ENCODE results near the gene OR8D2. TPM values are rescaled to one million over a fixed set of nuclear protein-coding genes. Genes with fewer than 3 reads are reported as not detected.

The OR8D2 gene
- total RNA-seq, 1 experiment from 2014 or later, result not detected

- no peak overlapping the region for H3K27ac ChIP-seq (ENCODE audit: low read depth, low read length, poor library complexity, severe bottlenecking)
- no peak for DNase-seq (ENCODE audit: low spot score)
- no peaks in the 10 kb centered on the region for H3K4me1 ChIP-seq (ENCODE audit: insufficient read depth, low read length, poor library complexity, severe bottlenecking)
- peaks cover 2% of the 10 kb centered on the region for H3K9me3 ChIP-seq (ENCODE audit: low read depth, low read length, poor library complexity, severe bottlenecking)
- ChIA-PET CTCF (no interaction called here), POLR2A (ENCODE audit: low non-redundant PET) (no interaction called here)
- no peaks in the 10 kb centered on the region for H3K27me3 ChIP-seq (replicated peaks; ENCODE audit: insufficient read depth, low read depth, low read length, poor library complexity)
- no peak overlapping the region for H3K4me3 ChIP-seq (ENCODE audit: low read depth, low read length, poor library complexity, severe bottlenecking)
- intact Hi-C loops (cut with micrococcal nuclease; ENCODE audit: unreplicated experiment), result no loop called here
- TF ChIP-seq, protein P1, sequence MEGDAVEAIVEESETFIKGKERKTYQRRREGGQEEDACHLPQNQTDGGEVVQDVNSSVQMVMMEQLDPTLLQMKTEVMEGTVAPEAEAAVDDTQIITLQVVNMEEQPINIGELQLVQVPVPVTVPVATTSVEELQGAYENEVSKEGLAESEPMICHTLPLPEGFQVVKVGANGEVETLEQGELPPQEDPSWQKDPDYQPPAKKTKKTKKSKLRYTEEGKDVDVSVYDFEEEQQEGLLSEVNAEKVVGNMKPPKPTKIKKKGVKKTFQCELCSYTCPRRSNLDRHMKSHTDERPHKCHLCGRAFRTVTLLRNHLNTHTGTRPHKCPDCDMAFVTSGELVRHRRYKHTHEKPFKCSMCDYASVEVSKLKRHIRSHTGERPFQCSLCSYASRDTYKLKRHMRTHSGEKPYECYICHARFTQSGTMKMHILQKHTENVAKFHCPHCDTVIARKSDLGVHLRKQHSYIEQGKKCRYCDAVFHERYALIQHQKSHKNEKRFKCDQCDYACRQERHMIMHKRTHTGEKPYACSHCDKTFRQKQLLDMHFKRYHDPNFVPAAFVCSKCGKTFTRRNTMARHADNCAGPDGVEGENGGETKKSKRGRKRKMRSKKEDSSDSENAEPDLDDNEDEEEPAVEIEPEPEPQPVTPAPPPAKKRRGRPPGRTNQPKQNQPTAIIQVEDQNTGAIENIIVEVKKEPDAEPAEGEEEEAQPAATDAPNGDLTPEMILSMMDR (conservative IDR thresholded peaks at IDR 0.05; ENCODE audit: low read depth, low read length), result no peak
- TF ChIP-seq EZH2 (IDR thresholded peaks at IDR 0.05; ENCODE audit: borderline replicate concordance, low read depth, low read length, poor library complexity, severe bottlenecking), result no peak
- no TSS peak for BruUV-seq (replicated peaks)
- no peaks in the 10 kb centered on the region for H3K36me3 ChIP-seq (ENCODE audit: insufficient read depth, low read length, poor library complexity, severe bottlenecking)
Observed at GRCh38 chr11:124344346-124344745, 24.3 kb upstream of the OR8D2 start.

DNA sequence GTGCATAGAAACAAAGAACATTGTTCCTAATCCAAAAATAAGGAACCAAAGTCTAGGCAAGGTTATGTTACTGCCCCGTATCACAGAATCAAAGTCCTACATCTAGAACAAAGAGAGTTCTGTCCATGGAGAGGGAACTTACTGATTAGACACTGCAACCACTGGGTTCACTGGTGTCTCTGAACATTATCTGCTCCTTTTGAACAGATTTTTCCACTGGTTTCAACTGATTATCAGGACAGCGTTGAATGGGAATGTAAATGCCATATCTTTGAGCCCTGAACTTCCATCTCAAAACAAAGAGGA is 20.1 kb upstream of the OR8D2 start:
- TF ChIP-seq EZH2 (IDR thresholded peaks at IDR 0.05; ENCODE audit: borderline replicate concordance, low read depth, low read length, poor library complexity, severe bottlenecking), result no peak
- TF ChIP-seq, protein P1 (conservative IDR thresholded peaks at IDR 0.05; ENCODE audit: low read depth, low read length), result no peak
- Histone ChIP-seq H3K4me1 (ENCODE audit: insufficient read depth, low read length, poor library complexity, severe bottlenecking) (no peaks in the 10 kb centered on the region), H3K36me3 (ENCODE audit: insufficient read depth, low read length, poor library complexity, severe bottlenecking) (no peaks in the 10 kb centered on the region), H3K9me3 (ENCODE audit: low read depth, low read length, poor library complexity, severe bottlenecking) (no peaks in the 10 kb centered on the region), H3K27me3 (replicated peaks; ENCODE audit: insufficient read depth, low read depth, low read length, poor library complexity) (no peaks in the 10 kb centered on the region), H3K4me3 (ENCODE audit: low read depth, low read length, poor library complexity, severe bottlenecking) (no peak overlapping the region), H3K27ac (ENCODE audit: low read depth, low read length, poor library complexity, severe bottlenecking) (no peak overlapping the region)
- ChIA-PET CTCF (no interaction called here), POLR2A (ENCODE audit: low non-redundant PET) (no interaction called here)
- no TSS peak for BruUV-seq (replicated peaks)
- DNase-seq (ENCODE audit: low spot score), result no peak
- intact Hi-C loops (cut with micrococcal nuclease; ENCODE audit: unreplicated experiment), result no loop called here

DNA sequence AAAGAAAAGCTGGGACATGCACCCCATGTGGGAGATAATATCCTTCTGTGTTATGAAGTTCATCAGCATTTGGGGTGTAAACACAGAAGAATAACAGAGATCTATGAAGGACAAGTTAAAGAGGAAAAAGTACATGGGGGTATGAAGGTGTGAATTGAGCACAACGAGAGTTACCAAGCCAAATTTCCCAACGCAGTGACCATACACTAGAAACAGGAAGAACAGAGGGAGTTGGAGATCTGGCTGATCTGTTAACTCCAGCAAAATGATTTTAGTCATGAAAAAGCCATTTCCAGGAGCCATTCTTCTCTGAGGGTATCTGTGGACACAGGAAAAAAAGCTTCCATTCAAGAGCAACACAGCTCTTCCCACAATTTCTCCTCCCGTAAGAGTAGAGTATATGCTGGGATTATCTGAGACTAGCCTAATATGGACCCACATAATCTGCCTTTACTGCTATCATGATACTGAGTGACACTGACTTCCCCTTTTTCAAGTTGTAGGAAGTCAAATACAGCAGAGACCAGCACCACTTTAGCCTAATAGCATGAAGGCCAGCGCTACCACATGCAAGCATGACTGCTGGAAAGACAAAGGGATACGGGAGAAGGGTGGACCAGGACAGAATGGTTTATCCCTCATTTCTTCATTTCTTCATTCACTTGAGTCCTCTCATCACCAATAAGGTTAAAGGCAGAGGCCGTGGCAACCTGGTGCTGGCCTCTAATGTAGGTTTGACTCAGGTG is 19.6 kb upstream of the OR8D2 start:
- H3K27ac ChIP-seq (ENCODE audit: low read depth, low read length, poor library complexity, severe bottlenecking), result no peak overlapping the region
- no TSS peak for BruUV-seq (replicated peaks)
- ChIA-PET CTCF (no interaction called here), POLR2A (ENCODE audit: low non-redundant PET) (no interaction called here)
- no peak for DNase-seq (ENCODE audit: low spot score)
- no peaks in the 10 kb centered on the region for H3K27me3 ChIP-seq (replicated peaks; ENCODE audit: insufficient read depth, low read depth, low read length, poor library complexity)
- TF ChIP-seq, protein P1 (conservative IDR thresholded peaks at IDR 0.05; ENCODE audit: low read depth, low read length), result no peak
- TF ChIP-seq EZH2 (IDR thresholded peaks at IDR 0.05; ENCODE audit: borderline replicate concordance, low read depth, low read length, poor library complexity, severe bottlenecking), result no peak
- no peaks in the 10 kb centered on the region for H3K36me3 ChIP-seq (ENCODE audit: insufficient read depth, low read length, poor library complexity, severe bottlenecking)
- no peak overlapping the region for H3K4me3 ChIP-seq (ENCODE audit: low read depth, low read length, poor library complexity, severe bottlenecking)
- no peaks in the 10 kb centered on the region for H3K4me1 ChIP-seq (ENCODE audit: insufficient read depth, low read length, poor library complexity, severe bottlenecking)
- no peaks in the 10 kb centered on the region for H3K9me3 ChIP-seq (ENCODE audit: low read depth, low read length, poor library complexity, severe bottlenecking)
- intact Hi-C loops (cut with micrococcal nuclease; ENCODE audit: unreplicated experiment), result no loop called here
